K562 (cell line): ENCODE data around the gene OTOR. TPM values are rescaled to one million over a fixed set of nuclear protein-coding genes. Genes with fewer than 3 reads are reported as not detected.

Source experiments
- ATAC-seq: fragments of 200-7000 bp; cut with Tn5 transposase; 3 replicates; pipeline ENCODE4 v1.9.1; 2020; ENCODE audit warnings: moderate library complexity
- BruUV-seq: library from RNA; stranded (reverse); fragments of 400-500 nt; replicated peaks from 2 replicates; lab custom pipeline; 2021; lab: Mats Ljungman, UMichigan
- CTCF ChIA-PET: fragments of 300-600 bp; formaldehyde crosslinking; extraction: SDS; loops from one replicate; lab custom pipeline; 2021; ENCODE audit warnings: low intra/inter-chr PET ratio; lab: Yijun Ruan, JAX
- POLR2A ChIA-PET: fragments of 300-600, 350-650 bp; sonication (Branson Sonifier 250); formaldehyde crosslinking; extraction: SDS; loops from one replicate; lab custom pipeline; 2021; ENCODE audit warnings: antibody characterized with exemption, inconsistent platforms; lab: Yijun Ruan, JAX
- DNase-seq, 4 experiments: peaks; one replicate each; pipeline versions ENCODE4 v3.0.0 to v3.0.0-alpha.2; 2011 to 2018; ENCODE audit warnings: low spot score in 3 of 4, mixed read lengths in 3 of 4; ENCODE audit errors: extremely low read depth in 1 of 4
- FAIRE-seq: peaks from 2 replicates; lab custom pipeline; 2011; peaks lifted over from hg19 to GRCh38; lab: Jason Lieb, UNC
- H2AFZ ChIP-seq: 2 replicates; pipeline ENCODE4 v1.6.0; 2011; ENCODE audit warnings: low read depth, low read length, control low read depth, inconsistent platforms
- H3K27ac ChIP-seq: fragments of 200-600 bp; 3 replicates; pipeline ENCODE4 v1.8.0; 2011; ENCODE audit warnings: low read depth, mild to moderate bottlenecking, control low read depth, inconsistent platforms, low read length, moderate library complexity, mixed read lengths; ENCODE audit errors: extremely low read depth
- H3K27me3 ChIP-seq, 2 experiments: fragments of 300-600 bp in 1 of 2; 2 replicates in 1 of 2; 3 replicates in 1 of 2; pipeline versions ENCODE4 v1.6.0 to v1.8.0; 2011; ENCODE audit warnings: inconsistent platforms in 2 of 2, low read length in 2 of 2, mild to moderate bottlenecking in 1 of 2, mixed read lengths in 1 of 2, moderate library complexity in 1 of 2; ENCODE audit not compliant: control insufficient read depth in 2 of 2, insufficient read depth in 2 of 2
- H3K36me3 ChIP-seq: fragments of 300-600 bp; 3 replicates; pipeline ENCODE4 v1.8.0; 2011; ENCODE audit warnings: mild to moderate bottlenecking, low read length, inconsistent platforms; ENCODE audit not compliant: control insufficient read depth, insufficient read depth
- H3K4me1 ChIP-seq, 2 experiments: fragments of 200-600 bp in 1 of 2; replicated peaks in 1 of 2; 2 replicates in 1 of 2; 3 replicates in 1 of 2; pipeline versions ENCODE4 v1.5.1 to v1.8.0; 2011; ENCODE audit warnings: inconsistent platforms in 2 of 2, low read length in 2 of 2, mild to moderate bottlenecking in 1 of 2, mixed read lengths in 1 of 2, moderate library complexity in 1 of 2; ENCODE audit not compliant: control insufficient read depth in 2 of 2, insufficient read depth in 2 of 2
- H3K4me2 ChIP-seq: 2 replicates; pipeline ENCODE4 v1.6.1; 2011; ENCODE audit warnings: low read length, control low read depth, inconsistent platforms, mixed read lengths; ENCODE audit not compliant: insufficient read depth
- H3K4me3 ChIP-seq: fragments of 200-600 bp; sonication (generic), shearing (Covaris generic); 2 replicates; pipeline ENCODE4 v1.5.1; 2016; ENCODE audit warnings: control low read depth, inconsistent platforms
- H3K79me2 ChIP-seq: fragments of 200-600 bp; 3 replicates; pipeline ENCODE4 v1.8.0; 2011; ENCODE audit warnings: low read length, inconsistent platforms; ENCODE audit not compliant: control insufficient read depth, insufficient read depth
- H3K9ac ChIP-seq, 2 experiments: 2 replicates each; pipeline versions ENCODE4 v1.6.0 to v1.6.1; 2011; ENCODE audit warnings: low read depth in 2 of 2, low read length in 2 of 2, control low read depth in 1 of 2, inconsistent platforms in 1 of 2, mild to moderate bottlenecking in 1 of 2, mixed read lengths in 1 of 2; ENCODE audit not compliant: insufficient read depth in 1 of 2
- H3K9me1 ChIP-seq: one replicate; pipeline ENCODE4 v1.6.0; 2011; ENCODE audit warnings: inconsistent platforms, mild to moderate bottlenecking, low read length, moderate library complexity; ENCODE audit not compliant: control insufficient read depth, insufficient read depth
- H3K9me3 ChIP-seq: replicated peaks from 2 replicates; pipeline ENCODE4 v1.5.1; 2011; ENCODE audit warnings: low read depth, low read length, inconsistent platforms; ENCODE audit not compliant: control insufficient read depth, insufficient read depth
- H4K20me1 ChIP-seq: replicated peaks from 2 replicates; pipeline ENCODE4 v1.6.1; 2011; ENCODE audit warnings: low read length, inconsistent platforms, mixed read lengths; ENCODE audit not compliant: control insufficient read depth, insufficient read depth
- CTBP1 ChIP-seq: fragments of 450-650 bp; IDR thresholded peaks from 2 replicates; pipeline ENCODE4 v1.6.1; 2016; ENCODE audit warnings: borderline replicate concordance
- ETS1 ChIP-seq: conservative IDR thresholded peaks from 2 replicates; pipeline ENCODE4 v1.6.1; 2011; ENCODE audit warnings: low read depth, mild to moderate bottlenecking, low read length; ENCODE audit not compliant: control insufficient read depth
- GATAD2A ChIP-seq: fragments of 450-650 bp; IDR thresholded peaks from 2 replicates; pipeline ENCODE4 v1.6.1; 2017
- HNRNPH1 ChIP-seq: fragments of 200-400 bp; formaldehyde crosslinking; optimal IDR thresholded peaks from 2 replicates; pipeline ENCODE3; 2017; ENCODE audit warnings: low read depth, mild to moderate bottlenecking, low read length, moderate library complexity
- KLF13 ChIP-seq: fragments of 450-650 bp; IDR thresholded peaks from 2 replicates; pipeline ENCODE4 v1.6.1; 2016; ENCODE audit warnings: missing genetic modification characterization, low read depth, mild to moderate bottlenecking, missing compliant biosample characterization, moderate library complexity, borderline replicate concordance
- PTTG1 ChIP-seq: fragments of 450-650 bp; IDR thresholded peaks from 2 replicates; pipeline ENCODE4 v1.6.1; 2016; ENCODE audit warnings: low read depth, mild to moderate bottlenecking, missing genetic modification characterization, missing compliant biosample characterization
- RBM25 ChIP-seq: fragments of 200-400 bp; formaldehyde crosslinking; IDR thresholded peaks from 2 replicates; pipeline ENCODE4 v1.6.1; 2018; ENCODE audit warnings: low read length, low read depth, moderate library complexity; ENCODE audit not compliant: severe bottlenecking
- SREBF1 ChIP-seq: fragments of 150-350 bp; IDR thresholded peaks from 2 replicates; pipeline ENCODE4 v1.6.1; 2014; ENCODE audit warnings: antibody characterized with exemption, low read depth, low read length, borderline replicate concordance
- THRAP3 ChIP-seq: fragments of 450-650 bp; IDR thresholded peaks from 2 replicates; pipeline ENCODE4 v1.6.1; 2016; ENCODE audit warnings: mild to moderate bottlenecking, inconsistent platforms, borderline replicate concordance
- ZBTB9 ChIP-seq: fragments of 450-650 bp; formaldehyde crosslinking; IDR thresholded peaks from 2 replicates; pipeline ENCODE4 v1.4.0; 2020; ENCODE audit warnings: mild to moderate bottlenecking, moderate library complexity
- ZNF23 ChIP-seq: fragments of 250-450 bp; sonication (Bioruptor Pico); IDR thresholded peaks from 2 replicates; pipeline ENCODE4 v1.4.0; 2020; ENCODE audit warnings: mild to moderate bottlenecking
- ZNF311 ChIP-seq: fragments of 250-450 bp; sonication (Bioruptor Pico); IDR thresholded peaks from 2 replicates; pipeline ENCODE4 v1.4.0; 2020; ENCODE audit warnings: mild to moderate bottlenecking, moderate library complexity
- WGBS: fragments of 100-300 bp; shearing (Covaris generic); methylation state at CpG from one replicate; pipeline ENCODE4 v1.1.6; 2016; ENCODE audit warnings: low coverage, mixed read lengths; ENCODE audit not compliant: insufficient coverage; ENCODE audit errors: missing lambda C conversion rate; 5-methylcytosine and 5-hydroxymethylcytosine counted together
- in situ Hi-C: fragments of 300-500 bp; cut with MboI; formaldehyde crosslinking; loops from 4 replicates; pipeline ENCODE4 v1.15.0; 2018; ENCODE audit warnings: inconsistent platforms, mixed read lengths
- intact Hi-C: fragments of 100-400 bp; cut with micrococcal nuclease; formaldehyde crosslinking; loops from 2 replicates; pipeline ENCODE4 v1.14.2; 2022
- polyA plus RNA-seq, 8 experiments: library from polyadenylated mRNA; depleted of rRNA in 4 of 8; stranded (reverse) in 5 of 8; unstranded in 3 of 8; fragments of >200 nt; fragmentation: Nextera tagmentation in 2 of 8; fragmentation: Illumina TruSeq in 1 of 8; extraction: Ambion mirVana in 2 of 8; extraction: Trizol in 1 of 8; gene quantifications; 2 replicates each; pipeline versions ENCODE4 v1.2.1 to v1.2.3, GENCODE V29; 2011 to 2014; ENCODE audit warnings: inconsistent platforms in 1 of 8, missing spikeins in 1 of 8
- total RNA-seq, 7 experiments: library from RNA; depleted of rRNA in 6 of 7; stranded (reverse); fragments of >200 nt in 6 of 7; fragmentation: Illumina TruSeq in 2 of 7; extraction: Trizol in 2 of 7; gene quantifications; 2 replicates each; pipeline versions ENCODE4 v1.2.1 to v1.2.3, GENCODE V29; 2011 to 2021; ENCODE audit warnings: low replicate concordance in 1 of 7
- TF ChIP-seq, protein P1 (sequence below): sonication (generic); formaldehyde crosslinking; IDR thresholded peaks from 2 replicates; pipeline ENCODE4 v1.8.0; 2022; ENCODE audit warnings: mild to moderate bottlenecking, missing genetic modification reagents, borderline replicate concordance
- TF ChIP-seq, protein P2 (sequence below), 2 experiments: fragments of 450-650 bp; IDR thresholded peaks; 2 replicates each; pipeline ENCODE4 v1.6.1; 2016
- TF ChIP-seq, protein P3 (sequence below), 2 experiments: IDR thresholded peaks; 2 replicates each; pipeline ENCODE4 v1.6.1; 2012; ENCODE audit warnings: improper control_type of control experiment in 2 of 2, low read depth in 2 of 2, low read length in 2 of 2, borderline replicate concordance in 1 of 2

The OTOR gene
- total and polyA plus RNA-seq, 9 of the 15 experiments (the other 6 are each of a cell fraction or from before 2014, with no cell fraction given) = not detected

- H4K20me1 ChIP-seq = no peaks in the 10 kb centered on the region
- H3K27ac ChIP-seq = no peak overlapping the region
- TF ChIP-seq, protein P1, sequence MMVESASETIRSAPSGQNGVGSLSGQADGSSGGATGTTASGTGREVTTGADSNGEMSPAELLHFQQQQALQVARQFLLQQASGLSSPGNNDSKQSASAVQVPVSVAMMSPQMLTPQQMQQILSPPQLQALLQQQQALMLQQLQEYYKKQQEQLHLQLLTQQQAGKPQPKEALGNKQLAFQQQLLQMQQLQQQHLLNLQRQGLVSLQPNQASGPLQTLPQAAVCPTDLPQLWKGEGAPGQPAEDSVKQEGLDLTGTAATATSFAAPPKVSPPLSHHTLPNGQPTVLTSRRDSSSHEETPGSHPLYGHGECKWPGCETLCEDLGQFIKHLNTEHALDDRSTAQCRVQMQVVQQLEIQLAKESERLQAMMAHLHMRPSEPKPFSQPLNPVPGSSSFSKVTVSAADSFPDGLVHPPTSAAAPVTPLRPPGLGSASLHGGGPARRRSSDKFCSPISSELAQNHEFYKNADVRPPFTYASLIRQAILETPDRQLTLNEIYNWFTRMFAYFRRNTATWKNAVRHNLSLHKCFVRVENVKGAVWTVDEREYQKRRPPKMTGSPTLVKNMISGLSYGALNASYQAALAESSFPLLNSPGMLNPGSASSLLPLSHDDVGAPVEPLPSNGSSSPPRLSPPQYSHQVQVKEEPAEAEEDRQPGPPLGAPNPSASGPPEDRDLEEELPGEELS (CRISPR knock-in tag) = no peak
- TF ChIP-seq ZBTB9 (CRISPR knock-in tag) (no peak), ETS1 (no peak), HNRNPH1 (no peak), RBM25 (no peak), ZNF23 (CRISPR knock-in tag) (no peak), SREBF1 (no peak), CTBP1 (no peak), PTTG1 (no peak), THRAP3 (no peak), KLF13 (tag) (no peak), GATAD2A (no peak), ZNF311 (CRISPR knock-in tag) (no peak)
- TF ChIP-seq, protein P2, sequence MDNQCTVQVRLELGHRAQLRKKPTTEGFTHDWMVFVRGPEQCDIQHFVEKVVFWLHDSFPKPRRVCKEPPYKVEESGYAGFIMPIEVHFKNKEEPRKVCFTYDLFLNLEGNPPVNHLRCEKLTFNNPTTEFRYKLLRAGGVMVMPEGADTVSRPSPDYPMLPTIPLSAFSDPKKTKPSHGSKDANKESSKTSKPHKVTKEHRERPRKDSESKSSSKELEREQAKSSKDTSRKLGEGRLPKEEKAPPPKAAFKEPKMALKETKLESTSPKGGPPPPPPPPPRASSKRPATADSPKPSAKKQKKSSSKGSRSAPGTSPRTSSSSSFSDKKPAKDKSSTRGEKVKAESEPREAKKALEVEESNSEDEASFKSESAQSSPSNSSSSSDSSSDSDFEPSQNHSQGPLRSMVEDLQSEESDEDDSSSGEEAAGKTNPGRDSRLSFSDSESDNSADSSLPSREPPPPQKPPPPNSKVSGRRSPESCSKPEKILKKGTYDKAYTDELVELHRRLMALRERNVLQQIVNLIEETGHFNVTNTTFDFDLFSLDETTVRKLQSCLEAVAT (IDR thresholded peaks at IDR 0.05) = no peak
- TF ChIP-seq, protein P3, sequence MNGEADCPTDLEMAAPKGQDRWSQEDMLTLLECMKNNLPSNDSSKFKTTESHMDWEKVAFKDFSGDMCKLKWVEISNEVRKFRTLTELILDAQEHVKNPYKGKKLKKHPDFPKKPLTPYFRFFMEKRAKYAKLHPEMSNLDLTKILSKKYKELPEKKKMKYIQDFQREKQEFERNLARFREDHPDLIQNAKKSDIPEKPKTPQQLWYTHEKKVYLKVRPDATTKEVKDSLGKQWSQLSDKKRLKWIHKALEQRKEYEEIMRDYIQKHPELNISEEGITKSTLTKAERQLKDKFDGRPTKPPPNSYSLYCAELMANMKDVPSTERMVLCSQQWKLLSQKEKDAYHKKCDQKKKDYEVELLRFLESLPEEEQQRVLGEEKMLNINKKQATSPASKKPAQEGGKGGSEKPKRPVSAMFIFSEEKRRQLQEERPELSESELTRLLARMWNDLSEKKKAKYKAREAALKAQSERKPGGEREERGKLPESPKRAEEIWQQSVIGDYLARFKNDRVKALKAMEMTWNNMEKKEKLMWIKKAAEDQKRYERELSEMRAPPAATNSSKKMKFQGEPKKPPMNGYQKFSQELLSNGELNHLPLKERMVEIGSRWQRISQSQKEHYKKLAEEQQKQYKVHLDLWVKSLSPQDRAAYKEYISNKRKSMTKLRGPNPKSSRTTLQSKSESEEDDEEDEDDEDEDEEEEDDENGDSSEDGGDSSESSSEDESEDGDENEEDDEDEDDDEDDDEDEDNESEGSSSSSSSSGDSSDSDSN (IDR thresholded peaks at IDR 0.05; ENCODE audit: borderline replicate concordance in 1 of 2, low read depth in 2 of 2, low read length in 2 of 2) = no peak
- no peak overlapping the region for H2AFZ ChIP-seq
- ChIA-PET POLR2A (no interaction called here), CTCF (no interaction called here)
- intact Hi-C loops (no loop called here), in situ Hi-C loops (no loop called here)
- H3K4me2 ChIP-seq = no peak overlapping the region
- H3K9me1 ChIP-seq = no peaks in the 10 kb centered on the region
- H3K4me1 ChIP-seq = no peaks in the 10 kb centered on the region
- H3K9me3 ChIP-seq = no peaks in the 10 kb centered on the region
- no peak for ATAC-seq
- H3K9ac ChIP-seq = no peak overlapping the region
- no TSS peak for BruUV-seq
- no peaks in the 10 kb centered on the region for H3K27me3 ChIP-seq
- WGBS = 0% methylated on average over 2 of the region's 3 CpGs
- FAIRE-seq = no peak
- no peak overlapping the region for H3K4me3 ChIP-seq
- DNase-seq = no peak
- H3K36me3 ChIP-seq = no peaks in the 10 kb centered on the region
- H3K79me2 ChIP-seq = no peaks in the 10 kb centered on the region
Observed at GRCh38 chr20:16707674-16708073, 40.5 kb upstream of the OTOR start.
